ENCODE results near the gene TOMM20. TPM values are rescaled to one million over a fixed set of nuclear protein-coding genes. Genes with fewer than 3 reads are reported as not detected.

The TOMM20 gene
- total RNA-seq: 100 to 1,000 TPM; 155 to 159 TPM

DNA sequence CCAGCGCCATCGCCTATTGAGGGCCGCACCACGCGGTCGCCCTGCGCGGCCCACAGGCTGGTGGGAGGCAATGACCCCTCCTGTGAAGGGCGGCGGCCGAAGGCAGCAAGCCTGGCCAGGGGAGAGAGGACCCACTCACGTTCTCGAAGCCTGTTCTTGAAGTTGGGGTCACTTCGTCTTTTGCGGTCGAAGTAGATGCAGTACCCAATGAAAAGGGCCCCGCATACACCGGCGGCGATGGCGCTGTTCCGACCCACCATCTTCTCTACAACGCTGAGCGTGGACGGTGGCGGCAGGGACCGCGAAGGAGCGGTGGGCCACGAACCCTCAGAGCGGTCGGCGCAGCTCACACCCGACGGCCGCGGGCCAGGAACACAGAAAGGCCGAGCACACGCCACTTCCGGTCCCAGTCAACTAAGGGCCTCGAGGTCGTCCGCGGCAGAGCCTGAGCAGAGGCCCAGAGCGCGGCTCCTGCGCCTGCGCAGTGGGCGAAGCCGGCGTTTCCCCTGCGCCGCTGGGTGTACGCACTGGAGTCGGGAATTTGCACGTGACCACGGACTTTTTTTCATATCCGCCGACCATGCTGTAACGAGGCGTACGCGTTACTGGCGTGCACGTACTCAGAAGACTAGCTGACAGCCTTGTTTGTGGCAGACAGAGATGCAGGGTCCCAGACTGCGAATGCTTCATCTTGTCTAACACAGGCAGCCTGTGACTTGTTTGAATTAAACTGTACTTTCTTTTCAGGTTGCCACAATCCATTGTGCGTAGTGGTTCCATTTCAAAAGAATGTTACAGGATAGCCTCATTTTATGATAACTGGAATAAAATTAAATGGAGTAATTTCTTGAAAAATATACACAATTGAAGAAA, at the start of gene TOMM20:
TOMM20 (minus strand) TSS at position 382 of the 873 bp plus-strand sequence; CDS start at position 260, 122 bp downstream.
- Mint-ChIP-seq H3K4me1 (ENCODE audit: low read depth) (peaks cover 35% of the 10 kb centered on the region), H3K27me3 (no peaks in the 10 kb centered on the region), H3K36me3 (ENCODE audit: low read depth) (peaks cover 43% of the 10 kb centered on the region), H3K9me3 (no peaks in the 10 kb centered on the region), H3K27ac (peak within 1 kb of the TSS; percentile 98), H3K4me3 (peak within 1 kb of the TSS; percentile 99)
- DNase-seq (peak; percentile 97), ATAC-seq (peak; percentile 97)
- CTCF ChIA-PET: interaction anchor here (1.8 to 2.1 kb wide), 2 partner anchors 10 to 288 kb away, joined by 4 to 9 read pairs; no protein-coding TSS in a partner anchor
- POLR2A ChIA-PET: interaction anchor here (0.5 to 4.5 kb wide), 10 partner anchors 9 to 740 kb away, joined by 3 to 15 read pairs (median 4); partner anchors contain the start of gene RBM34
- intact Hi-C loops (cut with micrococcal nuclease): loop anchor here (2.0 kb wide), 2 partner anchors 32 to 200 kb away; partner anchors contain the start of genes ARID4B, GGPS1 and RBM34
- TF ChIP-seq, protein P1, sequence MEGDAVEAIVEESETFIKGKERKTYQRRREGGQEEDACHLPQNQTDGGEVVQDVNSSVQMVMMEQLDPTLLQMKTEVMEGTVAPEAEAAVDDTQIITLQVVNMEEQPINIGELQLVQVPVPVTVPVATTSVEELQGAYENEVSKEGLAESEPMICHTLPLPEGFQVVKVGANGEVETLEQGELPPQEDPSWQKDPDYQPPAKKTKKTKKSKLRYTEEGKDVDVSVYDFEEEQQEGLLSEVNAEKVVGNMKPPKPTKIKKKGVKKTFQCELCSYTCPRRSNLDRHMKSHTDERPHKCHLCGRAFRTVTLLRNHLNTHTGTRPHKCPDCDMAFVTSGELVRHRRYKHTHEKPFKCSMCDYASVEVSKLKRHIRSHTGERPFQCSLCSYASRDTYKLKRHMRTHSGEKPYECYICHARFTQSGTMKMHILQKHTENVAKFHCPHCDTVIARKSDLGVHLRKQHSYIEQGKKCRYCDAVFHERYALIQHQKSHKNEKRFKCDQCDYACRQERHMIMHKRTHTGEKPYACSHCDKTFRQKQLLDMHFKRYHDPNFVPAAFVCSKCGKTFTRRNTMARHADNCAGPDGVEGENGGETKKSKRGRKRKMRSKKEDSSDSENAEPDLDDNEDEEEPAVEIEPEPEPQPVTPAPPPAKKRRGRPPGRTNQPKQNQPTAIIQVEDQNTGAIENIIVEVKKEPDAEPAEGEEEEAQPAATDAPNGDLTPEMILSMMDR (IDR thresholded peaks at IDR 0.05): no peak

DNA sequence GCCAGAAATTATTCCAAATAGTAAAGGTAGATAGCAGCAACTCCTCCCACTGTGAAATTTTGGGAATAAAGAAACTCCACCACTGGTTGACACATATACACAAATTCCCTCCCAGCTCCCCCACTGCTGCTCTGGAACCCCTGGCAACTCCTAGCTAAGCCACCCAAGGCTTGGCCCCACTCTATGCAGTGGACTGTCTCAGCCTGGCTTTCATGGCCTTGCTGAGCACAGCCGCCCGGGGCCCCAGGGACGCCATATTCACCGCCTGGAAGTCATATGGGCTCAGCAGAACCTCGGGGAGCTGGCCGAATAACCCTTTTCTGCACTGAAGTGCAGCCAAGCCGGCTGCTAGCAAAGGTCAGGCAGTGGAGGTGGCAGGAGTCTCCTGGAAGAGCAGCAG, 47.8 kb upstream of the TOMM20 start:
- TF ChIP-seq, protein P1 (IDR thresholded peaks at IDR 0.05): no peak
- H3K4me1 Mint-ChIP-seq (ENCODE audit: low read depth): peaks cover 5% of the 10 kb centered on the region
- no peaks in the 10 kb centered on the region for H3K9me3 Mint-ChIP-seq
- CTCF ChIA-PET: no interaction called here
- intact Hi-C loops (cut with micrococcal nuclease): no loop called here
- H3K27me3 Mint-ChIP-seq: no peaks in the 10 kb centered on the region
- DNase-seq (no peak), ATAC-seq (no peak)
- H3K27ac Mint-ChIP-seq: no peak overlapping the region
- POLR2A ChIA-PET: interaction anchor here (1.0 kb wide), 1 partner anchor 14 kb away, joined by 4 read pairs; no protein-coding TSS in a partner anchor
- H3K36me3 Mint-ChIP-seq (ENCODE audit: low read depth): peaks cover 39% of the 10 kb centered on the region
- no peak overlapping the region for H3K4me3 Mint-ChIP-seq

DNA sequence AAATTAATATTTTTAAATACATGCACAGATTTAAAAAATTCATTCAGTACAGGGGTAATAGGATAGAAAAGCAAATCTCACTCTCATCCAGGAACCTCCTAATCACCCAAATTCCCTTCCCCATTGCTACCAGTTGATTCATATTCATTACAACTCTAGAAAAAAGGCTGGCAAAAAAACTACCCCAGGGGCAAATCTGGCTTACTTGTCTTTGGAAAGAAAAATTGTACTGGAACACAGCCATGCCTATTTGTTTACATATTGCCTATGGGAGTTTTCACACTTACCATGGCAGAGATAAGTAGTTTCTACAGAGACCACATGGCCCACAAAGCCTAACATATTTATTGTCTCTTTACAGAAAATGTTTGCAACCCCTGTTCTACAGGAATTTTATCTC, 41.3 kb upstream of the TOMM20 start:
- Mint-ChIP-seq H3K27ac (no peak overlapping the region), H3K9me3 (no peaks in the 10 kb centered on the region), H3K4me1 (ENCODE audit: low read depth) (no peaks in the 10 kb centered on the region), H3K36me3 (ENCODE audit: low read depth) (peaks cover 20% of the 10 kb centered on the region), H3K4me3 (no peak overlapping the region), H3K27me3 (no peaks in the 10 kb centered on the region)
- POLR2A ChIA-PET: no interaction called here
- CTCF ChIA-PET: no interaction called here
- intact Hi-C loops (cut with micrococcal nuclease): no loop called here
- DNase-seq (no peak), ATAC-seq (no peak)
- TF ChIP-seq, protein P1 (IDR thresholded peaks at IDR 0.05): no peak

DNA sequence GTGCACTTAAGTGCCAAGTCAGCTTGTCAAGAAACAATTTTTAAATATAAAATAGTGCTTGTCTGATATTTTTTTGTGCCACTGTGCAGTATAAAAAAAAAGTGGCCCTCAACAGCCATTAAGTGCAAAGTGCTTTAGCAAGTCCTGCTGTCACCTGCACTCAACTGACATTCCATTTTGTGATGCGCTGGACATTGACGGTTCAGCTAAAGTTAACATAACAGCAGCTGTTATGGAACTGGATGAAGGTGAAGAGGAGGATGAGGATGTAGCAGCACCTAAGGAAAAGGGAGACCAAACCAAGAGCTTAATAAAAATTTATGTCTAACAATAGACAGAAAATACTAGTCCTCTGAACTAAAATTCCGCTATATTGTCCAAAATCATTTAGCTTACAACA, 39.7 kb upstream of the TOMM20 start:
- TF ChIP-seq, protein P1 (IDR thresholded peaks at IDR 0.05): no peak
- CTCF ChIA-PET: interaction anchor here (1.4 to 1.5 kb wide), 2 partner anchors 64 to 248 kb away, joined by 5 to 7 read pairs; no protein-coding TSS in a partner anchor
- ATAC-seq (no peak), DNase-seq (no peak)
- intact Hi-C loops (cut with micrococcal nuclease): no loop called here
- Mint-ChIP-seq H3K36me3 (ENCODE audit: low read depth) (peaks cover 19% of the 10 kb centered on the region), H3K4me1 (ENCODE audit: low read depth) (no peaks in the 10 kb centered on the region), H3K27me3 (no peaks in the 10 kb centered on the region), H3K9me3 (no peaks in the 10 kb centered on the region), H3K27ac (peak overlapping the region; percentile 70), H3K4me3 (no peak overlapping the region)
- POLR2A ChIA-PET: no interaction called here

Data from activated CD8-positive, alpha-beta T cell treated with anti-CD3 and anti-CD28 coated beads for 36 hours (primary cell).